HG02571 (cell line): ENCODE results near the gene RAI1.
"Not testable (repeated sequence)": the region's sequence is repeated elsewhere in the genome, so short reads cannot be mapped to it uniquely, and the experiment has no call there.

ENCODE experiments used
- ATAC-seq: cut with Tn5 transposase; IDR thresholded peaks from one replicate; pipeline ENCODE4 v1.9.1; 2021; ENCODE audit warnings: mild to moderate bottlenecking, moderate library complexity; ENCODE audit not compliant: unreplicated experiment

The RAI1 gene

GRCh38 chr17:17794382-17794781, 113.1 kb downstream of the RAI1 start:
- ATAC-seq, result no peak

- ATAC-seq, result no peak
Observed at GRCh38 chr17:17795296-17795695, 114.0 kb downstream of the RAI1 start.

- ATAC-seq, result no peak
Observed at GRCh38 chr17:17795946-17796786, 114.9 kb downstream of the RAI1 start.

GRCh38 chr17:17796787-17797061, 115.5 kb downstream of the RAI1 start:
- ATAC-seq, result no peak

- no peak for ATAC-seq
Observed at GRCh38 chr17:17797119-17797809, 116.0 kb downstream of the RAI1 start.

GRCh38 chr17:17798010-17798556, 116.8 kb downstream of the RAI1 start:
- ATAC-seq, result no peak

GRCh38 chr17:17798573-17799255, 117.5 kb downstream of the RAI1 start:
- no peak for ATAC-seq

GRCh38 chr17:17800504-17801021, 119.3 kb downstream of the RAI1 start:
- ATAC-seq, result no peak

- ATAC-seq, result no peak
Observed at GRCh38 chr17:17801800-17802481, 120.7 kb downstream of the RAI1 start.

GRCh38 chr17:17804007-17804406, 122.7 kb downstream of the RAI1 start:
- ATAC-seq, result no peak

- ATAC-seq, result no peak
Observed at GRCh38 chr17:17805575-17805974, 124.3 kb downstream of the RAI1 start.

GRCh38 chr17:17806035-17806434, 124.8 kb downstream of the RAI1 start:
- ATAC-seq, result no peak

GRCh38 chr17:17806611-17807274, 125.5 kb downstream of the RAI1 start:
- ATAC-seq, result no peak

- ATAC-seq, result no peak
Observed at GRCh38 chr17:17807440-17807839, 126.2 kb downstream of the RAI1 start.

- ATAC-seq, result not testable (repeated sequence)
Observed at GRCh38 chr17:17808200-17808599, 126.9 kb downstream of the RAI1 start.

- no peak for ATAC-seq
Observed at GRCh38 chr17:17808706-17809432, 127.6 kb downstream of the RAI1 start.

GRCh38 chr17:17809531-17810083, 128.3 kb downstream of the RAI1 start:
- no peak for ATAC-seq

- ATAC-seq, result no peak
Observed at GRCh38 chr17:17810084-17810894, 129.0 kb downstream of the RAI1 start.

- ATAC-seq, result no peak
Observed at GRCh38 chr17:17810895-17811248, 129.6 kb downstream of the RAI1 start.
